CD14-positive monocyte (primary cell): ENCODE results near the gene RAB10. TPM values are rescaled to one million over a fixed set of nuclear protein-coding genes. Genes with fewer than 3 reads are reported as not detected.

Experiments
- DNase-seq, 3 donors: peaks; one replicate each; pipeline ENCODE4 v3.0.0-alpha.2; 2011 to 2022
- H2AFZ ChIP-seq: 2 replicates; pipeline ENCODE4 v1.6.0; 2012; ENCODE audit warnings: mild to moderate bottlenecking, low read depth, low read length, inconsistent platforms; ENCODE audit not compliant: insufficient read depth, poor library complexity, severe bottlenecking
- H3K27ac ChIP-seq, 2 donors: 1 replicate in 1 of 2; 2 replicates in 1 of 2; pipeline ENCODE4 v1.5.1; 2012 to 2013; ENCODE audit warnings: low read length in 2 of 2, control low read depth in 1 of 2, inconsistent platforms in 1 of 2, low read depth in 1 of 2, mild to moderate bottlenecking in 1 of 2
- H3K27me3 ChIP-seq, 2 donors: one replicate each; pipeline versions ENCODE4 v1.6.0 to v1.6.1; 2011 to 2013; ENCODE audit warnings: low read length in 2 of 2; ENCODE audit not compliant: control insufficient read depth in 2 of 2, insufficient read depth in 2 of 2
- H3K36me3 ChIP-seq, 2 donors: replicated peaks in 1 of 2; 1 replicate in 1 of 2; 2 replicates in 1 of 2; pipeline versions ENCODE4 v1.5.1 to v1.6.1; 2012 to 2013; ENCODE audit warnings: low read length in 2 of 2, control low read depth in 1 of 2, inconsistent platforms in 1 of 2, mild to moderate bottlenecking in 1 of 2; ENCODE audit not compliant: insufficient read depth in 2 of 2, control insufficient read depth in 1 of 2
- H3K4me1 ChIP-seq, 2 donors: 1 replicate in 1 of 2; 2 replicates in 1 of 2; pipeline versions ENCODE4 v1.5.1 to v1.6.1; 2012 to 2013; ENCODE audit warnings: low read length in 2 of 2, control low read depth in 1 of 2, inconsistent platforms in 1 of 2, mild to moderate bottlenecking in 1 of 2, moderate library complexity in 1 of 2; ENCODE audit not compliant: insufficient read depth in 2 of 2, control insufficient read depth in 1 of 2
- H3K4me2 ChIP-seq: replicated peaks from 2 replicates; pipeline ENCODE3; 2012; ENCODE audit warnings: low read length, moderate library complexity, mild to moderate bottlenecking; ENCODE audit not compliant: poor library complexity, severe bottlenecking; ENCODE audit errors: extremely low read depth
- H3K4me3 ChIP-seq, 3 experiments: fragments of 200-600 bp in 1 of 3; sonication (generic) in 1 of 3; replicated peaks in 1 of 3; 1 replicate in 2 of 3; 2 replicates in 1 of 3; pipeline ENCODE4 v1.5.1; 2011 to 2013; ENCODE audit warnings: low read length in 3 of 3, mild to moderate bottlenecking in 3 of 3, control low read depth in 2 of 3, low read depth in 2 of 3, inconsistent platforms in 1 of 3, moderate library complexity in 1 of 3
- H3K79me2 ChIP-seq: 2 replicates; pipeline ENCODE4 v1.6.0; 2012; ENCODE audit warnings: mild to moderate bottlenecking, control low read depth, inconsistent platforms, low read length, moderate library complexity; ENCODE audit not compliant: insufficient read depth
- H3K9ac ChIP-seq: 2 replicates; pipeline ENCODE4 v1.6.0; 2017; ENCODE audit warnings: low read length, mild to moderate bottlenecking; ENCODE audit not compliant: insufficient read depth, poor library complexity, severe bottlenecking
- H3K9me3 ChIP-seq, 2 donors: replicated peaks in 1 of 2; 1 replicate in 1 of 2; 2 replicates in 1 of 2; pipeline versions ENCODE4 v1.5.1 to v1.6.1; 2012 to 2013; ENCODE audit warnings: low read length in 2 of 2, control low read depth in 1 of 2; ENCODE audit not compliant: control insufficient read depth in 1 of 2, insufficient read depth in 1 of 2
- H4K20me1 ChIP-seq: 2 replicates; pipeline ENCODE4 v1.6.0; 2012; ENCODE audit warnings: mild to moderate bottlenecking, low read length, control low read depth, moderate library complexity; ENCODE audit not compliant: insufficient read depth
- H3K27ac Mint-ChIP-seq, 7 donors: one replicate each; pipeline ENCODE4 v1.8.0; 2020; ENCODE audit warnings: mild to moderate bottlenecking in 7 of 7, mixed read lengths in 7 of 7, moderate library complexity in 6 of 7, inconsistent platforms in 2 of 7
- H3K27me3 Mint-ChIP-seq, 3 donors: one replicate each; pipeline ENCODE4 v1.8.0; 2021 to 2022; ENCODE audit warnings: low read depth in 3 of 3, mild to moderate bottlenecking in 3 of 3, mixed read lengths in 3 of 3, moderate library complexity in 3 of 3, inconsistent platforms in 1 of 3
- H3K36me3 Mint-ChIP-seq, 2 donors: one replicate each; pipeline ENCODE4 v1.8.0; 2020; ENCODE audit warnings: mixed read lengths in 2 of 2, inconsistent platforms in 1 of 2, mild to moderate bottlenecking in 1 of 2
- H3K4me1 Mint-ChIP-seq: one replicate; pipeline ENCODE4 v1.8.0; 2020; ENCODE audit warnings: mild to moderate bottlenecking, mixed read lengths
- H3K4me3 Mint-ChIP-seq, 2 donors: one replicate each; pipeline ENCODE4 v1.8.0; 2020; ENCODE audit warnings: mild to moderate bottlenecking in 2 of 2, mixed read lengths in 2 of 2, moderate library complexity in 1 of 2
- H3K9me3 Mint-ChIP-seq, 7 donors: one replicate each; pipeline ENCODE4 v1.8.0; 2020 to 2022; ENCODE audit warnings: mixed read lengths in 7 of 7, mild to moderate bottlenecking in 6 of 7, moderate library complexity in 6 of 7, inconsistent platforms in 2 of 7
- CTCF ChIP-seq: fragments of 200-600 bp; IDR thresholded peaks from one replicate; pipeline ENCODE4 v1.8.0; 2022; ENCODE audit warnings: antibody characterized with exemption, mild to moderate bottlenecking
- WGBS: methylation state at CpG from one replicate; pipeline ENCODE4 v1.1.5; 2013; ENCODE audit warnings: missing lambda C conversion rate; ENCODE audit not compliant: insufficient coverage; 5-methylcytosine and 5-hydroxymethylcytosine counted together
- intact Hi-C, 2 donors: fragments of 100-400 bp; cut with micrococcal nuclease; formaldehyde crosslinking; loops; one replicate each; pipeline versions ENCODE4 v1.15.0 to v1.15.1; 2023
- polyA plus RNA-seq, 3 donors: library from polyadenylated mRNA; depleted of rRNA in 1 of 3; unstranded in 2 of 3; stranded (reverse) in 1 of 3; fragments of 300-500 nt in 2 of 3; fragments of >200 nt in 1 of 3; fragmentation: Illumina TruSeq in 2 of 3; gene quantifications; 1 replicate in 2 of 3; 2 replicates in 1 of 3; pipeline ENCODE4 v1.2.3, GENCODE V29; 2012 to 2021

The RAB10 gene
- polyA plus RNA-seq, 3 donors = 38.6 to 258 (median 202) TPM

- Histone ChIP-seq H3K4me1 (peaks cover 12 to 18% of the 10 kb centered on the region in 2 donors), H3K9me3 (peaks cover 5 to 6% of the 10 kb centered on the region in 2 donors), H3K27ac (no peak overlapping the region), H3K79me2 (peaks cover 100% of the 10 kb centered on the region), H2AFZ (no peak overlapping the region), H3K9ac (no peak overlapping the region), H3K4me3 (no peak overlapping the region), H3K36me3 (no peaks in the 10 kb centered on the region), H3K4me2 (no peak overlapping the region), H3K27me3 (no peaks in the 10 kb centered on the region), H4K20me1 (peaks cover 100% of the 10 kb centered on the region)
- H3K27me3 Mint-ChIP-seq = peaks cover 0 to 2% (median 0%) of the 10 kb centered on the region in 3 donors
- TF ChIP-seq CTCF = no peak
- intact Hi-C loops = no loop called here
- peak overlapping the region in 4 of 7 donors; percentile 3 to 75 (median 45) for H3K27ac Mint-ChIP-seq
- no CpG with 5 or more reads among the region's 1 CpG for WGBS
- no peak overlapping the region for H3K4me3 Mint-ChIP-seq
- no peak for DNase-seq
- peaks cover 8 to 24% of the 10 kb centered on the region in 2 donors for H3K36me3 Mint-ChIP-seq
- peaks cover 59% of the 10 kb centered on the region for H3K4me1 Mint-ChIP-seq
- peaks cover 4 to 9% (median 5%) of the 10 kb centered on the region in 7 donors for H3K9me3 Mint-ChIP-seq
Observed at GRCh38 chr2:26076001-26076587, 42.2 kb downstream of the RAB10 start.

GRCh38 chr2:26077291-26077690, 43.4 kb downstream of the RAB10 start:
- Histone ChIP-seq H3K79me2 (peaks cover 100% of the 10 kb centered on the region), H4K20me1 (peaks cover 99% of the 10 kb centered on the region), H3K4me3 (no peak overlapping the region), H3K4me1 (peaks cover 13 to 15% of the 10 kb centered on the region in 2 donors), H2AFZ (no peak overlapping the region), H3K27ac (no peak overlapping the region), H3K9ac (no peak overlapping the region), H3K9me3 (peaks cover 5 to 6% of the 10 kb centered on the region in 2 donors), H3K27me3 (no peaks in the 10 kb centered on the region), H3K4me2 (no peak overlapping the region), H3K36me3 (no peaks in the 10 kb centered on the region)
- Mint-ChIP-seq H3K27me3 (peaks cover 0 to 2% (median 0%) of the 10 kb centered on the region in 3 donors), H3K36me3 (peaks cover 10 to 20% of the 10 kb centered on the region in 2 donors), H3K27ac (peak overlapping the region in 1 of 7 donors; percentile 37), H3K4me1 (peaks cover 62% of the 10 kb centered on the region), H3K9me3 (peaks cover 4 to 12% (median 7%) of the 10 kb centered on the region in 7 donors), H3K4me3 (no peak overlapping the region)
- WGBS = 100% methylated on average over 1 of the region's 2 CpGs
- TF ChIP-seq CTCF = no peak
- intact Hi-C loops = no loop called here
- DNase-seq = no peak
